MM.1S (cell line): ENCODE data around the gene ARSD.

Source experiments
- DNase-seq: peaks from one replicate; pipeline ENCODE4 v3.0.0-alpha.2; 2015
- H2AFZ ChIP-seq: fragments of 300-600 bp; sonication (generic); 2 replicates; pipeline ENCODE4 v1.6.0; 2016; ENCODE audit warnings: antibody characterized with exemption, low read length
- H3F3A ChIP-seq: fragments of 300-600 bp; sonication (generic); 2 replicates; pipeline ENCODE4 v1.6.1; 2016; ENCODE audit warnings: mild to moderate bottlenecking, antibody characterized with exemption, low read length, moderate library complexity, mixed read lengths; ENCODE audit not compliant: insufficient read depth
- H3K27ac ChIP-seq: fragments of 300-600 bp; sonication (generic); 2 replicates; pipeline ENCODE4 v1.5.1; 2016; ENCODE audit warnings: mild to moderate bottlenecking, low read length
- H3K27me3 ChIP-seq: fragments of 300-600 bp; sonication (generic); replicated peaks from 2 replicates; pipeline ENCODE4 v1.6.0; 2016; ENCODE audit warnings: low read length; ENCODE audit not compliant: insufficient read depth
- H3K36me3 ChIP-seq: fragments of 300-600 bp; sonication (generic); replicated peaks from 2 replicates; pipeline ENCODE4 v1.6.1; 2016; ENCODE audit warnings: mild to moderate bottlenecking, low read length, mixed read lengths; ENCODE audit not compliant: insufficient read depth
- H3K4me1 ChIP-seq: fragments of 300-600 bp; sonication (generic); 2 replicates; pipeline ENCODE4 v1.6.1; 2016; ENCODE audit warnings: low read length, mixed read lengths
- H3K4me2 ChIP-seq: fragments of 300-600 bp; sonication (generic); 2 replicates; pipeline ENCODE4 v1.6.0; 2016; ENCODE audit warnings: low read depth, low read length
- H3K4me3 ChIP-seq: fragments of 300-600 bp; sonication (generic); 2 replicates; pipeline ENCODE4 v1.5.1; 2016; ENCODE audit warnings: low read length, mixed read lengths
- H3K79me2 ChIP-seq: fragments of 300-600 bp; sonication (generic); 2 replicates; pipeline ENCODE4 v1.6.1; 2016; ENCODE audit warnings: mixed run types, low read length, mixed read lengths
- H3K9ac ChIP-seq: fragments of 300-600 bp; sonication (generic); 2 replicates; pipeline ENCODE4 v1.6.1; 2016; ENCODE audit warnings: low read length, mixed read lengths
- H3K9me2 ChIP-seq: fragments of 300-600 bp; sonication (generic); replicated peaks from 2 replicates; pipeline ENCODE4 v1.6.1; 2016; ENCODE audit warnings: mild to moderate bottlenecking, low read length, mixed read lengths; ENCODE audit not compliant: insufficient read depth
- H3K9me3 ChIP-seq: fragments of 300-600 bp; sonication (generic); replicated peaks from 2 replicates; pipeline ENCODE4 v1.6.1; 2016; ENCODE audit warnings: mild to moderate bottlenecking, low read length, mixed read lengths; ENCODE audit not compliant: insufficient read depth
- H4K20me1 ChIP-seq: fragments of 300-600 bp; sonication (generic); 2 replicates; pipeline ENCODE4 v1.6.1; 2016; ENCODE audit warnings: mild to moderate bottlenecking, low read length, moderate library complexity, mixed read lengths; ENCODE audit not compliant: insufficient read depth
- CTCF ChIP-seq: fragments of 300-600 bp; sonication (generic); IDR thresholded peaks from 2 replicates; pipeline ENCODE4 v1.5.1; 2016; ENCODE audit warnings: antibody characterized with exemption, low read length, mixed read lengths
- EZH2 ChIP-seq: fragments of 300-600 bp; sonication (generic); optimal IDR thresholded peaks from 2 replicates; pipeline ENCODE3; 2017; ENCODE audit warnings: low read depth, mild to moderate bottlenecking, antibody characterized with exemption, low read length, mixed read lengths
- EZH2phosphoT487 ChIP-seq: fragments of 300-600 bp; sonication (generic); IDR thresholded peaks from 2 replicates; pipeline ENCODE4 v1.6.1; 2018; ENCODE audit warnings: antibody characterized with exemption, low read length

The ARSD gene

GRCh38 chrX:2969021-2969420 is 39.9 kb upstream of the ARSD start:
- no peaks in the 10 kb centered on the region for H3K79me2 ChIP-seq
- H3K4me3 ChIP-seq, result no peak overlapping the region
- H4K20me1 ChIP-seq, result no peaks in the 10 kb centered on the region
- H2AFZ ChIP-seq, result no peak overlapping the region
- no peak overlapping the region for H3K9ac ChIP-seq
- DNase-seq, result no peak
- TF ChIP-seq CTCF (no peak), EZH2phosphoT487 (no peak), EZH2 (no peak)
- H3K27ac ChIP-seq, result no peak overlapping the region
- H3K4me2 ChIP-seq, result no peak overlapping the region
- no peaks in the 10 kb centered on the region for H3F3A ChIP-seq
- H3K36me3 ChIP-seq, result no peaks in the 10 kb centered on the region
- no peaks in the 10 kb centered on the region for H3K9me3 ChIP-seq
- no peaks in the 10 kb centered on the region for H3K27me3 ChIP-seq
- no peaks in the 10 kb centered on the region for H3K9me2 ChIP-seq
- H3K4me1 ChIP-seq, result no peaks in the 10 kb centered on the region

GRCh38 chrX:2967998-2968909 is 39.1 kb upstream of the ARSD start:
- H3K27ac ChIP-seq, result no peak overlapping the region

GRCh38 chrX:2967584-2967983 is 38.4 kb upstream of the ARSD start:
- no peaks in the 10 kb centered on the region for H3K79me2 ChIP-seq
- H3K4me2 ChIP-seq, result no peak overlapping the region
- H3K9me3 ChIP-seq, result no peaks in the 10 kb centered on the region
- H2AFZ ChIP-seq, result no peak overlapping the region
- no peaks in the 10 kb centered on the region for H4K20me1 ChIP-seq
- H3K4me1 ChIP-seq, result no peaks in the 10 kb centered on the region
- H3K36me3 ChIP-seq, result no peaks in the 10 kb centered on the region
- no peak overlapping the region for H3K4me3 ChIP-seq
- H3K9me2 ChIP-seq, result no peaks in the 10 kb centered on the region
- no peak for DNase-seq
- H3K27ac ChIP-seq, result no peak overlapping the region
- H3K27me3 ChIP-seq, result no peaks in the 10 kb centered on the region
- no peak for TF ChIP-seq EZH2phosphoT487
- no peak for TF ChIP-seq CTCF
- TF ChIP-seq EZH2, result no peak
- H3F3A ChIP-seq, result no peaks in the 10 kb centered on the region
- H3K9ac ChIP-seq, result no peak overlapping the region

More at GRCh38 chrX:2967998-2968909, 39.1 kb upstream of the ARSD start:
- Histone ChIP-seq H3K79me2 (no peaks in the 10 kb centered on the region), H3K9ac (no peak overlapping the region), H3K36me3 (no peaks in the 10 kb centered on the region), H3K27me3 (no peaks in the 10 kb centered on the region), H3F3A (no peaks in the 10 kb centered on the region), H3K4me1 (no peaks in the 10 kb centered on the region), H3K4me2 (no peak overlapping the region), H3K4me3 (no peak overlapping the region), H2AFZ (no peak overlapping the region), H3K9me3 (no peaks in the 10 kb centered on the region), H3K9me2 (no peaks in the 10 kb centered on the region), H4K20me1 (no peaks in the 10 kb centered on the region)
- DNase-seq, result no peak
- TF ChIP-seq EZH2phosphoT487, result no peak
- TF ChIP-seq CTCF, result no peak
- no peak for TF ChIP-seq EZH2
